ENCODE results near the gene HTATSF1. TPM values are rescaled to one million over a fixed set of nuclear protein-coding genes. Genes with fewer than 3 reads are reported as not detected.

HTATSF1 gene
- total RNA-seq, 1 donor from 2014 or later = 41.7 TPM

- Mint-ChIP-seq H3K27ac (no peak overlapping the region), H3K27me3 (ENCODE audit: low read depth) (no peaks in the 10 kb centered on the region), H3K4me3 (no peak overlapping the region), H3K36me3 (no peaks in the 10 kb centered on the region), H3K4me1 (peaks cover 20% of the 10 kb centered on the region), H3K9me3 (peaks cover 41% of the 10 kb centered on the region)
- no peak for TF ChIP-seq CTCF (IDR thresholded peaks at IDR 0.05; ENCODE audit: unreplicated experiment)
- DNase-seq (ENCODE audit: low spot score in 2 of 2, unreplicated experiment in 2 of 2) = no peak
These were observed 31.4 kb downstream of the HTATSF1 start for GRCh38 chrX:136528645-136529315.

GRCh38 chrX:136529795-136530194 lies 32.4 kb downstream of the HTATSF1 start:
- H3K27me3 Mint-ChIP-seq (ENCODE audit: low read depth) = no peaks in the 10 kb centered on the region
- peaks cover 20% of the 10 kb centered on the region for H3K4me1 Mint-ChIP-seq
- DNase-seq (ENCODE audit: low spot score in 2 of 2, unreplicated experiment in 2 of 2) = no peak
- H3K27ac Mint-ChIP-seq = no peak overlapping the region
- no peaks in the 10 kb centered on the region for H3K36me3 Mint-ChIP-seq
- TF ChIP-seq CTCF (IDR thresholded peaks at IDR 0.05; ENCODE audit: unreplicated experiment) = no peak
- no peak overlapping the region for H3K4me3 Mint-ChIP-seq
- peaks cover 37% of the 10 kb centered on the region for H3K9me3 Mint-ChIP-seq

- H3K27me3 Mint-ChIP-seq (ENCODE audit: low read depth) = no peaks in the 10 kb centered on the region
- peak within 1 kb of the TSS; percentile 95 for H3K27ac Mint-ChIP-seq
- H3K4me1 Mint-ChIP-seq = peaks cover 20% of the 10 kb centered on the region
- H3K9me3 Mint-ChIP-seq = peaks cover 44% of the 10 kb centered on the region
- peak within 1 kb of the TSS; percentile 65 for H3K4me3 Mint-ChIP-seq
- no peak for DNase-seq (ENCODE audit: low spot score in 2 of 2, unreplicated experiment in 2 of 2)
- TF ChIP-seq CTCF (IDR thresholded peaks at IDR 0.05; ENCODE audit: unreplicated experiment) = no peak
- H3K36me3 Mint-ChIP-seq = peaks cover 2% of the 10 kb centered on the region
These were observed 34.6 kb downstream of the HTATSF1 start, which contains the start of gene VGLL1 for GRCh38 chrX:136531951-136532350. Gene VGLL1 (plus strand): TSS chrX:136532215. CDS start chrX:136536021, 3,806 bp downstream.

- Mint-ChIP-seq H3K36me3 (peaks cover 5% of the 10 kb centered on the region), H3K27ac (no peak overlapping the region), H3K4me3 (no peak overlapping the region), H3K9me3 (peaks cover 35% of the 10 kb centered on the region), H3K4me1 (peaks cover 20% of the 10 kb centered on the region), H3K27me3 (ENCODE audit: low read depth) (no peaks in the 10 kb centered on the region)
- no peak for DNase-seq (ENCODE audit: low spot score in 2 of 2, unreplicated experiment in 2 of 2)
- no peak for TF ChIP-seq CTCF (IDR thresholded peaks at IDR 0.05; ENCODE audit: unreplicated experiment)
These were observed 36.7 kb downstream of the HTATSF1 start for GRCh38 chrX:136534131-136534530.

- H3K4me3 Mint-ChIP-seq = no peak overlapping the region
These were observed 41.4 kb downstream of the HTATSF1 start for GRCh38 chrX:136538811-136539210.

More at GRCh38 chrX:136538811-136539210, 41.4 kb downstream of the HTATSF1 start:
- peaks cover 8% of the 10 kb centered on the region for H3K36me3 Mint-ChIP-seq
- H3K9me3 Mint-ChIP-seq = peaks cover 35% of the 10 kb centered on the region
- H3K4me1 Mint-ChIP-seq = no peaks in the 10 kb centered on the region
- H3K27ac Mint-ChIP-seq = no peak overlapping the region
- TF ChIP-seq CTCF (IDR thresholded peaks at IDR 0.05; ENCODE audit: unreplicated experiment) = no peak
- DNase-seq (ENCODE audit: low spot score in 2 of 2, unreplicated experiment in 2 of 2) = no peak
- no peaks in the 10 kb centered on the region for H3K27me3 Mint-ChIP-seq (ENCODE audit: low read depth)

All from mesothelial cell of epicardium (in vitro differentiated cells).